ENCODE measurements around the gene LRRC32. TPM values are rescaled to one million over a fixed set of nuclear protein-coding genes. Genes with fewer than 3 reads are reported as not detected.

LRRC32 gene
- total and polyA plus RNA-seq, 10 of the 15 experiments (the other 5 are each of a cell fraction or from before 2014, with no cell fraction given) = 0.56 to 20.8 (median 7.4) TPM

DNA sequence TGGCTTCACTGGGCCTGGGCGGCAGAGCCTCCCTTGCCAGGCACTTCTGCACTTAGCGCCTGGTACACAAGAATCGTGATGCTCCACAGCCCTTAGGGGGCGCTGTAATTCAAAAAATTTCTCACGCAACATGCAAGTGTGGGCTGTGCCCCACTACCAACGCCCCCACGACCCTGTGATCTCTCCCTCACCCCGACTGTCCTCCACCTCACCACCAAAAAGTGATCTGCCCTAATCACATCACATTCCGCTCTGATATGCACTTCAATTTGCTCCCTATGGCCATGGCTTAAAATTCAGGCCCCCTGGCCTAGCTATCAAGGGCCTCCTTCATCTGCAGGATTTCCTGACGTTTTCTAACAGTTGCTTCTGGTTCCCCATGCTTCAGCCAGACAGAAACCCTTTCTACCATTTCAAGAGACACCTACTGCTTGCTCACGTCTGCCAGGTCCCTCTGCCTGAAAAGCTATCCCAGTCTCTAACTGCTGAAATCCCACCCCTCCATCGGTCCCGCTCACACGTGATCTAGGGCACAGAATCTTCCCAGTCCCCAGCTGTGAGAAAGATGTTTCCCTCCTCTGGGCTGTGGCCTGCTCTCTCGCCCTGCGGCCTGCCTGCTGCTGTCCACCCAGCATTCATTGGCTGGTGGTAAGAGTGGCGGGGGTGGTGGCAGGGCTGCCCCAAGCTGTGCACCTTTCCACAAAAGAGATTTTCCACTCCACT is 27.9 kb upstream of the LRRC32 start (continued):
- no peak for TF ChIP-seq ZNF207 (IDR thresholded peaks at IDR 0.05; ENCODE audit: borderline replicate concordance)
- TF ChIP-seq PKNOX1 (IDR thresholded peaks at IDR 0.05) = no peak
- TF ChIP-seq, protein P1, sequence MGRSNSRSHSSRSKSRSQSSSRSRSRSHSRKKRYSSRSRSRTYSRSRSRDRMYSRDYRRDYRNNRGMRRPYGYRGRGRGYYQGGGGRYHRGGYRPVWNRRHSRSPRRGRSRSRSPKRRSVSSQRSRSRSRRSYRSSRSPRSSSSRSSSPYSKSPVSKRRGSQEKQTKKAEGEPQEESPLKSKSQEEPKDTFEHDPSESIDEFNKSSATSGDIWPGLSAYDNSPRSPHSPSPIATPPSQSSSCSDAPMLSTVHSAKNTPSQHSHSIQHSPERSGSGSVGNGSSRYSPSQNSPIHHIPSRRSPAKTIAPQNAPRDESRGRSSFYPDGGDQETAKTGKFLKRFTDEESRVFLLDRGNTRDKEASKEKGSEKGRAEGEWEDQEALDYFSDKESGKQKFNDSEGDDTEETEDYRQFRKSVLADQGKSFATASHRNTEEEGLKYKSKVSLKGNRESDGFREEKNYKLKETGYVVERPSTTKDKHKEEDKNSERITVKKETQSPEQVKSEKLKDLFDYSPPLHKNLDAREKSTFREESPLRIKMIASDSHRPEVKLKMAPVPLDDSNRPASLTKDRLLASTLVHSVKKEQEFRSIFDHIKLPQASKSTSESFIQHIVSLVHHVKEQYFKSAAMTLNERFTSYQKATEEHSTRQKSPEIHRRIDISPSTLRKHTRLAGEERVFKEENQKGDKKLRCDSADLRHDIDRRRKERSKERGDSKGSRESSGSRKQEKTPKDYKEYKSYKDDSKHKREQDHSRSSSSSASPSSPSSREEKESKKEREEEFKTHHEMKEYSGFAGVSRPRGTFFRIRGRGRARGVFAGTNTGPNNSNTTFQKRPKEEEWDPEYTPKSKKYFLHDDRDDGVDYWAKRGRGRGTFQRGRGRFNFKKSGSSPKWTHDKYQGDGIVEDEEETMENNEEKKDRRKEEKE (IDR thresholded peaks at IDR 0.05) = no peak
- TF ChIP-seq RUNX3 (IDR thresholded peaks at IDR 0.05; ENCODE audit: low read length) = no peak

- DNase-seq (ENCODE audit: low read depth, low spot score) (no peak), FAIRE-seq (no peak), ATAC-seq (no peak)
- Histone ChIP-seq H3K9me3 (replicated peaks; ENCODE audit: control insufficient read depth, insufficient read depth, low read length) (no peaks in the 10 kb centered on the region), H3K27me3 (replicated peaks in 1 of 2; ENCODE audit: control insufficient read depth in 2 of 2, insufficient read depth in 2 of 2, low read length in 1 of 2) (no peaks in the 10 kb centered on the region), H3K36me3 (ENCODE audit: control insufficient read depth in 2 of 2, insufficient read depth in 2 of 2, low read length in 1 of 2) (no peaks in the 10 kb centered on the region), H3K27ac (ENCODE audit: control insufficient read depth, insufficient read depth) (no peak overlapping the region), H3K79me2 (ENCODE audit: control insufficient read depth, insufficient read depth, low read length) (no peaks in the 10 kb centered on the region), H3K4me2 (ENCODE audit: control insufficient read depth, insufficient read depth) (no peak overlapping the region), H3K9ac (ENCODE audit: control insufficient read depth, insufficient read depth, low read length) (no peak overlapping the region), H4K20me1 (ENCODE audit: control insufficient read depth, insufficient read depth) (no peaks in the 10 kb centered on the region; the same call in 1 of the 2 replicates), H3K4me1 (ENCODE audit: control insufficient read depth, insufficient read depth, low read length) (no peaks in the 10 kb centered on the region), H3K4me3 (no peak overlapping the region), H2AFZ (ENCODE audit: control insufficient read depth, low read depth, low read length) (no peak overlapping the region)
- POLR2A ChIA-PET = no interaction called here
- in situ Hi-C loops (cut with MboI) = no loop called here
- BruUV-seq (replicated peaks) = no TSS peak
- CTCF ChIA-PET = no interaction called here
- intact Hi-C loops (cut with micrococcal nuclease; ENCODE audit: unreplicated experiment) = no loop called here
- SMC1A ChIA-PET (ENCODE audit: uncharacterized antibody, unreplicated experiment) = no interaction called here
- 51% methylated on average over 12 of the region's 12 CpGs for WGBS (ENCODE audit: insufficient coverage, insufficient replicate concordance, low lambda C conversion rate, missing lambda C conversion rate)
- RAD21 ChIA-PET (ENCODE audit: unreplicated experiment) = no interaction called here
- TF ChIP-seq MTA3 (IDR thresholded peaks at IDR 0.05; ENCODE audit: borderline replicate concordance, low read length) (no peak), HDAC6 (IDR thresholded peaks at IDR 0.05; ENCODE audit: unreplicated experiment) (no peak), POLR2AphosphoS2 (IDR thresholded peaks at IDR 0.05; ENCODE audit: low read depth, low read length) (no peak), RAD51 (IDR thresholded peaks at IDR 0.05) (no peak), RUNX3 (IDR thresholded peaks at IDR 0.05; ENCODE audit: low read length) (no peak), CEBPB (IDR thresholded peaks at IDR 0.05; ENCODE audit: borderline replicate concordance in 1 of 2, low read depth in 2 of 2, low read length in 2 of 2) (no peak), RBBP5 (conservative IDR thresholded peaks at IDR 0.05) (no peak), NFIC (IDR thresholded peaks at IDR 0.05; ENCODE audit: low read depth, low read length) (no peak), SREBF2 (IDR thresholded peaks at IDR 0.05; ENCODE audit: low read length) (no peak), MEF2A (IDR thresholded peaks at IDR 0.05; ENCODE audit: insufficient read depth, low read depth, low read length) (no peak), NR2C2 (IDR thresholded peaks at IDR 0.05; ENCODE audit: borderline replicate concordance, control insufficient read depth, insufficient read length, low read depth) (no peak), JUNB (IDR thresholded peaks at IDR 0.05) (no peak)
- TF ChIP-seq, protein P2, sequence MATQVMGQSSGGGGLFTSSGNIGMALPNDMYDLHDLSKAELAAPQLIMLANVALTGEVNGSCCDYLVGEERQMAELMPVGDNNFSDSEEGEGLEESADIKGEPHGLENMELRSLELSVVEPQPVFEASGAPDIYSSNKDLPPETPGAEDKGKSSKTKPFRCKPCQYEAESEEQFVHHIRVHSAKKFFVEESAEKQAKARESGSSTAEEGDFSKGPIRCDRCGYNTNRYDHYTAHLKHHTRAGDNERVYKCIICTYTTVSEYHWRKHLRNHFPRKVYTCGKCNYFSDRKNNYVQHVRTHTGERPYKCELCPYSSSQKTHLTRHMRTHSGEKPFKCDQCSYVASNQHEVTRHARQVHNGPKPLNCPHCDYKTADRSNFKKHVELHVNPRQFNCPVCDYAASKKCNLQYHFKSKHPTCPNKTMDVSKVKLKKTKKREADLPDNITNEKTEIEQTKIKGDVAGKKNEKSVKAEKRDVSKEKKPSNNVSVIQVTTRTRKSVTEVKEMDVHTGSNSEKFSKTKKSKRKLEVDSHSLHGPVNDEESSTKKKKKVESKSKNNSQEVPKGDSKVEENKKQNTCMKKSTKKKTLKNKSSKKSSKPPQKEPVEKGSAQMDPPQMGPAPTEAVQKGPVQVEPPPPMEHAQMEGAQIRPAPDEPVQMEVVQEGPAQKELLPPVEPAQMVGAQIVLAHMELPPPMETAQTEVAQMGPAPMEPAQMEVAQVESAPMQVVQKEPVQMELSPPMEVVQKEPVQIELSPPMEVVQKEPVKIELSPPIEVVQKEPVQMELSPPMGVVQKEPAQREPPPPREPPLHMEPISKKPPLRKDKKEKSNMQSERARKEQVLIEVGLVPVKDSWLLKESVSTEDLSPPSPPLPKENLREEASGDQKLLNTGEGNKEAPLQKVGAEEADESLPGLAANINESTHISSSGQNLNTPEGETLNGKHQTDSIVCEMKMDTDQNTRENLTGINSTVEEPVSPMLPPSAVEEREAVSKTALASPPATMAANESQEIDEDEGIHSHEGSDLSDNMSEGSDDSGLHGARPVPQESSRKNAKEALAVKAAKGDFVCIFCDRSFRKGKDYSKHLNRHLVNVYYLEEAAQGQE (IDR thresholded peaks at IDR 0.05; ENCODE audit: low read depth, low read length) = no peak
These were observed 26.2 kb upstream of the LRRC32 start for GRCh38 chr11:76696756-76697155.
